Endodermal cell (in vitro differentiated cells): Measurements from ENCODE around the gene PHTF1. TPM values are rescaled to one million over a fixed set of nuclear protein-coding genes. Genes with fewer than 3 reads are reported as not detected.

Source experiments
- DNase-seq: peaks from one replicate; pipeline ENCODE4 v3.0.0-alpha.2; 2017
- H3K27ac ChIP-seq: 2 replicates; pipeline ENCODE4 v1.5.1; 2013; ENCODE audit warnings: mild to moderate bottlenecking, low read depth, low read length, moderate library complexity
- H3K27me3 ChIP-seq: 2 replicates; pipeline ENCODE4 v1.6.1; 2013; ENCODE audit warnings: mild to moderate bottlenecking, low read length, moderate library complexity; ENCODE audit not compliant: insufficient read depth, control insufficient read depth, poor library complexity, severe bottlenecking
- H3K36me3 ChIP-seq: 2 replicates; pipeline ENCODE4 v1.7.0; 2013; ENCODE audit warnings: mild to moderate bottlenecking, low read length, moderate library complexity; ENCODE audit not compliant: control insufficient read depth, insufficient read depth
- H3K4me1 ChIP-seq: one replicate; pipeline ENCODE4 v1.7.0; 2013; ENCODE audit warnings: low read length; ENCODE audit not compliant: control insufficient read depth, insufficient read depth
- H3K4me3 ChIP-seq: 2 replicates; pipeline ENCODE4 v1.5.1; 2013; ENCODE audit warnings: mild to moderate bottlenecking, low read length, moderate library complexity
- H3K9ac ChIP-seq: 2 replicates; pipeline ENCODE4 v1.6.1; 2013; ENCODE audit warnings: mild to moderate bottlenecking, low read length, moderate library complexity; ENCODE audit not compliant: poor library complexity, severe bottlenecking; ENCODE audit errors: extremely low read depth
- H3K9me3 ChIP-seq: 2 replicates; pipeline ENCODE4 v1.6.1; 2013; ENCODE audit warnings: mild to moderate bottlenecking, low read length, moderate library complexity; ENCODE audit not compliant: control insufficient read depth
- H3K27ac Mint-ChIP-seq: 2 replicates; pipeline ENCODE4 v1.8.0; 2020; ENCODE audit warnings: mixed read lengths
- H3K27me3 Mint-ChIP-seq: 2 replicates; pipeline ENCODE4 v1.8.0; 2021; ENCODE audit warnings: mild to moderate bottlenecking, mixed read lengths; ENCODE audit not compliant: insufficient read depth
- H3K36me3 Mint-ChIP-seq: 2 replicates; pipeline ENCODE4 v1.8.0; 2020; ENCODE audit warnings: low read depth, mixed read lengths
- H3K4me1 Mint-ChIP-seq: 2 replicates; pipeline ENCODE4 v1.8.0; 2020; ENCODE audit warnings: mixed read lengths
- H3K4me3 Mint-ChIP-seq: 2 replicates; pipeline ENCODE4 v1.8.0; 2020; ENCODE audit warnings: mild to moderate bottlenecking, moderate library complexity, mixed read lengths
- H3K9me3 Mint-ChIP-seq: 2 replicates; pipeline ENCODE4 v1.8.0; 2020; ENCODE audit warnings: mild to moderate bottlenecking, mixed read lengths
- WGBS, 2 experiments: methylation state at CpG; one replicate each; pipeline versions ENCODE4 v1.1.5 to v1.1.7; 2013; ENCODE audit warnings: missing lambda C conversion rate in 2 of 2, mixed read lengths in 1 of 2; ENCODE audit not compliant: insufficient coverage in 1 of 2, insufficient read length in 1 of 2; 5-methylcytosine and 5-hydroxymethylcytosine counted together
- total RNA-seq, 2 donors: library from RNA; stranded (reverse); fragmentation: NEBNext Ultra II Directional in 1 of 2; extraction: Animal tissue kit (Norgen Biotek cat#: 25700) in 1 of 2; gene quantifications; 2 replicates in 1 of 2; 3 replicates in 1 of 2; pipeline ENCODE4 v1.2.1, GENCODE V29; 2021
- TF ChIP-seq, protein P1 (sequence below): fragments of 200-600 bp; sonication (generic); conservative IDR thresholded peaks from 2 replicates; pipeline ENCODE4 v1.5.0; 2021; ENCODE audit warnings: antibody characterized with exemption, mild to moderate bottlenecking

PHTF1 gene
- total RNA-seq, 2 donors from 2014 or later, result 43.8 to 56.5 TPM

DNA sequence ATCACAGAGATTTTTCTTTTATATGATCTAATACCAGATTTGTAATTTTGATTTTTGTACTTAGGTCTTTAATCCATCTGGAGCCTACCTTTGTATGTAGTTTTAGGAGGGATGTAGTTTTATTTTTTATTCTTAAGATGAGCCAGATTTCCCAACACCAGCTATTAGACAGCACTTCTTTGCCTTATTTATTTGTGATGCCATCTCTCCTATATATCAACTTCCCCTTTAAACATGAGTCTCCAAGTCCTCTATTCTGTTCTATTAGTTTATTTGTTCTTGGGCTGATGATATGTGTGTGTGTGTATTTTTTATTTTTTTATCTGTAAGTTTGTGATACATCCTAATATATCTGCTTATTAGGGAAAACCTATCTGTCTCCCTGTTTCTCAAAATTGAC, 94.2 kb downstream of the PHTF1 start:
- Mint-ChIP-seq H3K27ac (no peak overlapping the region), H3K9me3 (no peaks in the 10 kb centered on the region), H3K36me3 (peaks cover 26% of the 10 kb centered on the region), H3K4me1 (peaks cover 2% of the 10 kb centered on the region), H3K27me3 (no peaks in the 10 kb centered on the region), H3K4me3 (no peak overlapping the region)
- Histone ChIP-seq H3K27ac (no peak overlapping the region), H3K9me3 (peaks cover 13% of the 10 kb centered on the region), H3K9ac (no peak overlapping the region), H3K4me1 (no peaks in the 10 kb centered on the region), H3K27me3 (no peaks in the 10 kb centered on the region), H3K4me3 (no peak overlapping the region), H3K36me3 (peaks cover 48% of the 10 kb centered on the region)
- TF ChIP-seq, protein P1, sequence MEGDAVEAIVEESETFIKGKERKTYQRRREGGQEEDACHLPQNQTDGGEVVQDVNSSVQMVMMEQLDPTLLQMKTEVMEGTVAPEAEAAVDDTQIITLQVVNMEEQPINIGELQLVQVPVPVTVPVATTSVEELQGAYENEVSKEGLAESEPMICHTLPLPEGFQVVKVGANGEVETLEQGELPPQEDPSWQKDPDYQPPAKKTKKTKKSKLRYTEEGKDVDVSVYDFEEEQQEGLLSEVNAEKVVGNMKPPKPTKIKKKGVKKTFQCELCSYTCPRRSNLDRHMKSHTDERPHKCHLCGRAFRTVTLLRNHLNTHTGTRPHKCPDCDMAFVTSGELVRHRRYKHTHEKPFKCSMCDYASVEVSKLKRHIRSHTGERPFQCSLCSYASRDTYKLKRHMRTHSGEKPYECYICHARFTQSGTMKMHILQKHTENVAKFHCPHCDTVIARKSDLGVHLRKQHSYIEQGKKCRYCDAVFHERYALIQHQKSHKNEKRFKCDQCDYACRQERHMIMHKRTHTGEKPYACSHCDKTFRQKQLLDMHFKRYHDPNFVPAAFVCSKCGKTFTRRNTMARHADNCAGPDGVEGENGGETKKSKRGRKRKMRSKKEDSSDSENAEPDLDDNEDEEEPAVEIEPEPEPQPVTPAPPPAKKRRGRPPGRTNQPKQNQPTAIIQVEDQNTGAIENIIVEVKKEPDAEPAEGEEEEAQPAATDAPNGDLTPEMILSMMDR, result no peak
- no peak for DNase-seq

DNA sequence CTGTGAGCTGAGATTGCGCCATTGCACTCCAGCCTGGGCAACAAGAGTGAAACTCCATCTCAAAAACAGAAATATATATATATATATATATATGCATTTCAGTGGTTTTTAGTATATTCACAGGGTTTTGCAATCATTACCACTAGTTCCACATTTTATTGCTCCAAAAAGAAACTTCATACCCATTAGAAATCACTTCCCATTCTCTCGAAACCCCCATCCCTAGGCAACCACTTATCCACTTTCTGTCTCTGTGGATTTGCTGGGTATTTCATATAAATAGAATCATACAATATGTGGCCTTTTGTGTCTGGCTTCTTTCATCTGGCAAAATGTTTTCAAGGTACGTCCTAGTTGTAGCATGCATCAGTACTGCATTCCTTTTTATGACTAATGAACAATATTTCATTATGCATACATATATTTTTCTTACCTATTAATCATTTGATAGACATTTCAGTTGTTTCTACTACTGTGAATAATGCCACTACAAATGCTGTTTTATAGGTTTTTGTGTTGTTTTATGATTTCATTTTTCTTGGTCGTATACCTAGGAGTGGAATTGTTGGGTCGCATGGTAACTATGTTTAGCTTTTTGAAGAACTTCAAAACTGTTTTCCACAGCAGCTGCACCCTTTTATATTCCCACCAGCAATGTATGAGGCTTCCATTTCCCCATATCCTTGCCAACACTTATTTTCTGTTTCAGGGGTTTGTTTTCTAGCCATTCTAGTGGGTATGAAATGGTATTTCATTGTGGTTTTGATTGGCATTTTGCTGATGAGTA, 95.9 kb downstream of the PHTF1 start:
- Mint-ChIP-seq H3K27me3 (no peaks in the 10 kb centered on the region), H3K27ac (no peak overlapping the region), H3K4me1 (peaks cover 3% of the 10 kb centered on the region), H3K36me3 (peaks cover 24% of the 10 kb centered on the region), H3K9me3 (no peaks in the 10 kb centered on the region), H3K4me3 (no peak overlapping the region)
- DNase-seq, result no peak
- no peak overlapping the region for H3K4me3 ChIP-seq
- TF ChIP-seq, protein P1, result no peak
- H3K36me3 ChIP-seq, result peaks cover 52% of the 10 kb centered on the region
- 98% methylated on average over 4 of the region's 5 CpGs; no CpG with 5 or more reads in 1 of the 2 experiments for WGBS, 2 experiments
- no peak overlapping the region for H3K9ac ChIP-seq
- peaks cover 3% of the 10 kb centered on the region for H3K4me1 ChIP-seq
- no peaks in the 10 kb centered on the region for H3K27me3 ChIP-seq
- H3K9me3 ChIP-seq, result peaks cover 13% of the 10 kb centered on the region
- H3K27ac ChIP-seq, result no peak overlapping the region

DNA sequence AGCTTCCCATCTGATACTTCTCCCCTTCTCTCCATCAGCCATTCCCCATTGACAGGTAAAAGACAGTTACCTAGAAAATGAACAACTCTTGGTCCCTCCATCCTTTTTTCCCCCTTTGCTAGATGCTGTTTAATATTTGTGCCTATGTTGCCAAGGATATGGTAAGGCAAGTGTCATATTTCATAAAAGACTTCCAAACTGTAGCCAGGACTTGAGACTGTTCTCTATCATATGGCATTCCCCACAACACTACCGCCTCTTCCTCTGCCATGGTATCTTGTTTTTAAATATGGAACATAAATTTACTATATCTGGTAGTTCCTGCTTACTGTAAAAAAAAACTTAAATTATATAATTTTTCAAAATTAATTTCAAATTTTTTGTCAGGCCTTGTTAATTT, 97.2 kb downstream of the PHTF1 start:
- H3K4me1 ChIP-seq, result peaks cover 3% of the 10 kb centered on the region
- no peak overlapping the region for H3K9ac ChIP-seq
- no peak overlapping the region for H3K4me3 ChIP-seq
- no peaks in the 10 kb centered on the region for H3K27me3 ChIP-seq
- H3K9me3 ChIP-seq, result peaks cover 13% of the 10 kb centered on the region
- no peaks in the 10 kb centered on the region for H3K27me3 Mint-ChIP-seq
- no peaks in the 10 kb centered on the region for H3K9me3 Mint-ChIP-seq
- H3K27ac ChIP-seq, result no peak overlapping the region
- TF ChIP-seq, protein P1, result no peak
- DNase-seq, result no peak
- H3K27ac Mint-ChIP-seq, result no peak overlapping the region
- 100% methylated on average over 1 of the region's 1 CpG; no CpG with 5 or more reads in 1 of the 2 experiments for WGBS, 2 experiments
- H3K4me3 Mint-ChIP-seq, result no peak overlapping the region
- H3K4me1 Mint-ChIP-seq, result peaks cover 10% of the 10 kb centered on the region
- peaks cover 21% of the 10 kb centered on the region for H3K36me3 Mint-ChIP-seq
- peaks cover 45% of the 10 kb centered on the region for H3K36me3 ChIP-seq
